Bronchial epithelial cell (primary cell): ENCODE measurements around the gene LY6G6F. TPM values are rescaled to one million over a fixed set of nuclear protein-coding genes. Genes with fewer than 3 reads are reported as not detected.

ENCODE experiments used
- DNase-seq: peaks from one replicate; pipeline ENCODE4 v3.0.0-alpha.2; 2010; ENCODE audit warnings: low read depth
- FAIRE-seq: peaks from 2 replicates; lab custom pipeline; 2011; peaks lifted over from hg19 to GRCh38; lab: Jason Lieb, UNC
- H3K27me3 ChIP-seq: 2 replicates; pipeline ENCODE4 v1.5.1; 2011; ENCODE audit warnings: low read length; ENCODE audit not compliant: control insufficient read depth, insufficient read depth
- H3K36me3 ChIP-seq: 2 replicates; pipeline ENCODE4 v1.5.1; 2011; ENCODE audit warnings: low read length; ENCODE audit not compliant: control insufficient read depth, insufficient read depth
- H3K4me3 ChIP-seq: 2 replicates; pipeline ENCODE4 v1.5.1; 2011; ENCODE audit warnings: mild to moderate bottlenecking, low read depth, low read length, control low read depth
- CTCF ChIP-seq: IDR thresholded peaks from 2 replicates; pipeline ENCODE4 v1.5.1; 2011; ENCODE audit warnings: mild to moderate bottlenecking, moderate library complexity, low read length, control low read depth, inconsistent platforms; ENCODE audit not compliant: insufficient read depth, severe bottlenecking
- total RNA-seq: library from RNA; depleted of rRNA; stranded (reverse); fragments of >200 nt; gene quantifications from 2 replicates; pipeline ENCODE4 v1.2.1, GENCODE V29; 2014

Gene LY6G6F
- total RNA-seq, 1 donor from 2014 or later: not detected

GRCh38 chr6:31711233-31711632 is 4.6 kb downstream of the LY6G6F start:
- no peak for DNase-seq
- no peak for TF ChIP-seq CTCF
- Histone ChIP-seq H3K36me3 (no peaks in the 10 kb centered on the region), H3K27me3 (no peaks in the 10 kb centered on the region), H3K4me3 (no peak overlapping the region)
- no peak for FAIRE-seq

- peak; percentile 57 for TF ChIP-seq CTCF
- Histone ChIP-seq H3K4me3 (no peak overlapping the region), H3K27me3 (no peaks in the 10 kb centered on the region), H3K36me3 (no peaks in the 10 kb centered on the region)
- peak; percentile 75 for FAIRE-seq
- no peak for DNase-seq
Observed at GRCh38 chr6:31712296-31712695, 5.6 kb downstream of the LY6G6F start.

- H3K36me3 ChIP-seq: no peaks in the 10 kb centered on the region
- no peak for TF ChIP-seq CTCF
- H3K4me3 ChIP-seq: no peak overlapping the region
- H3K27me3 ChIP-seq: no peaks in the 10 kb centered on the region
- DNase-seq: no peak
- no peak for FAIRE-seq
Observed at GRCh38 chr6:31713465-31713864, 6.8 kb downstream of the LY6G6F start.

GRCh38 chr6:31713991-31714684 is 7.5 kb downstream of the LY6G6F start:
- H3K4me3 ChIP-seq: no peak overlapping the region
- TF ChIP-seq CTCF: no peak
- no peaks in the 10 kb centered on the region for H3K27me3 ChIP-seq
- H3K36me3 ChIP-seq: no peaks in the 10 kb centered on the region
- DNase-seq: no peak
- no peak for FAIRE-seq

- TF ChIP-seq CTCF: no peak
- no peaks in the 10 kb centered on the region for H3K36me3 ChIP-seq
- DNase-seq (no peak), FAIRE-seq (no peak)
- H3K4me3 ChIP-seq: no peak within 1 kb of the TSS
- no peaks in the 10 kb centered on the region for H3K27me3 ChIP-seq
Observed at GRCh38 chr6:31715022-31715958, 8.6 kb downstream of the LY6G6F start, which contains the start of gene LY6G6D. Gene LY6G6D (plus strand): TSS chr6:31715348. CDS start chr6:31715356, 8 bp downstream.
